ENCODE measurements around the gene TFAP2A.

DNA sequence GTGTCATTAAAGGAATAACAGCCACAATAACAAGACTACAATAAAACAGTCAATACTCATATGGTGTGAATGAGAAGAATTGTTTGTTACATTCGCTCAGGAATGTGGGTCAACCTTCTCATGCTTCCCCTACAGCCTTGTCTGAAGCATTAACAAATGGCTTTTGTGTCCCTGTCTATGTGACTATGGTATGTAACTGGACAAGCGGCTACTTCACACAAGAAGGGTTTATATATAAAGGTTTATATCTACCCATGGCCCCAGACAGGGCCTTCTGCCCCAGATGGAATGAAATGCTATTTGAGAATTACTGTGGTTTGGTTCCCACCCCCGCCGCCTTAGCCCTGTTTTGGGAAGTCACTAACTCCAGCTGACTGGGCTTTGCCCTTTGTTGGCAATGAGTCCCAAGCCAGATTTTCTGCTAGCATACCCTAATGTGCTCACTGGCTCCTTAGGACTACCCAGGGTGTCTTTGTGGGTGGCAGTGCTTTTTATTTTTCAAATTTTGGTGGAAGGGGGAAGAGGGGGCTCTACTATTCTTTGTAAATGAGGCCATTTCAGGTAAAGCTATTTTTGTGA lies 39.4 kb downstream of the TFAP2A start:
- no peak for TF ChIP-seq CTCF (IDR thresholded peaks at IDR 0.05; ENCODE audit: low read length)
- TF ChIP-seq EZH2 (IDR thresholded peaks at IDR 0.05; ENCODE audit: borderline replicate concordance, low read length) = no peak
